ENCODE measurements around the gene GALNT5. TPM values are rescaled to one million over a fixed set of nuclear protein-coding genes. Genes with fewer than 3 reads are reported as not detected.

The GALNT5 gene
- total RNA-seq, 1 experiment from 2014 or later = 6.8 TPM

- intact Hi-C loops (cut with micrococcal nuclease; ENCODE audit: unreplicated experiment) = no loop called here
- no peak for TF ChIP-seq CTCF (IDR thresholded peaks at IDR 0.05; ENCODE audit: insufficient read depth in 1 of 2, low read depth in 1 of 2, low read length in 1 of 2, severe bottlenecking in 1 of 2, unreplicated experiment in 1 of 2)
- Mint-ChIP-seq H3K27me3 (ENCODE audit: insufficient read depth, unreplicated experiment) (peaks cover 4% of the 10 kb centered on the region), H3K36me3 (ENCODE audit: insufficient read depth, unreplicated experiment) (no peaks in the 10 kb centered on the region), H3K4me3 (ENCODE audit: unreplicated experiment) (no peak overlapping the region), H3K27ac (ENCODE audit: unreplicated experiment) (no peak overlapping the region), H3K9me3 (ENCODE audit: unreplicated experiment) (no peaks in the 10 kb centered on the region), H3K4me1 (ENCODE audit: low read depth, unreplicated experiment) (no peaks in the 10 kb centered on the region)
- H3K36me3 ChIP-seq (ENCODE audit: control insufficient read depth, insufficient read depth, low read length) = no peaks in the 10 kb centered on the region
- no peak for DNase-seq
- no peak overlapping the region for H3K4me3 ChIP-seq (ENCODE audit: low read depth, low read length)
- H3K9me3 ChIP-seq = no peaks in the 10 kb centered on the region
- BruUV-seq (replicated peaks) = no TSS peak
- no peaks in the 10 kb centered on the region for H3K4me1 ChIP-seq
- H3K27me3 ChIP-seq (replicated peaks; ENCODE audit: control insufficient read depth, insufficient read depth, low read length) = no peaks in the 10 kb centered on the region
- POLR2A ChIA-PET = no interaction called here
- CTCF ChIA-PET = no interaction called here
Measured at GRCh38 chr2:157229572-157229971, 27.9 kb upstream of the GALNT5 start.

GRCh38 chr2:157231476-157231875, 26.0 kb upstream of the GALNT5 start:
- no TSS peak for BruUV-seq (replicated peaks)
- ChIA-PET CTCF (no interaction called here), POLR2A (no interaction called here)
- Histone ChIP-seq H3K4me3 (ENCODE audit: low read depth, low read length) (no peak overlapping the region), H3K27me3 (replicated peaks; ENCODE audit: control insufficient read depth, insufficient read depth, low read length) (no peaks in the 10 kb centered on the region), H3K36me3 (ENCODE audit: control insufficient read depth, insufficient read depth, low read length) (no peaks in the 10 kb centered on the region), H3K9me3 (no peaks in the 10 kb centered on the region), H3K4me1 (no peaks in the 10 kb centered on the region)
- no peak overlapping the region for H3K27ac Mint-ChIP-seq (ENCODE audit: unreplicated experiment)
- H3K36me3 Mint-ChIP-seq (ENCODE audit: insufficient read depth, unreplicated experiment) = no peaks in the 10 kb centered on the region
- H3K4me1 Mint-ChIP-seq (ENCODE audit: low read depth, unreplicated experiment) = no peaks in the 10 kb centered on the region
- H3K4me3 Mint-ChIP-seq (ENCODE audit: unreplicated experiment) = no peak overlapping the region
- H3K27me3 Mint-ChIP-seq (ENCODE audit: insufficient read depth, unreplicated experiment) = peaks cover 4% of the 10 kb centered on the region
- H3K9me3 Mint-ChIP-seq (ENCODE audit: unreplicated experiment) = no peaks in the 10 kb centered on the region
- intact Hi-C loops (cut with micrococcal nuclease; ENCODE audit: unreplicated experiment) = no loop called here
- no peak for DNase-seq
- no peak for TF ChIP-seq CTCF (IDR thresholded peaks at IDR 0.05; ENCODE audit: insufficient read depth in 1 of 2, low read depth in 1 of 2, low read length in 1 of 2, severe bottlenecking in 1 of 2, unreplicated experiment in 1 of 2)

- no peak overlapping the region for H3K27ac Mint-ChIP-seq (ENCODE audit: unreplicated experiment)
- H3K4me1 Mint-ChIP-seq (ENCODE audit: low read depth, unreplicated experiment) = no peaks in the 10 kb centered on the region
- no peaks in the 10 kb centered on the region for H3K9me3 Mint-ChIP-seq (ENCODE audit: unreplicated experiment)
Measured at GRCh38 chr2:157233506-157233905, 24.0 kb upstream of the GALNT5 start.

More at GRCh38 chr2:157233506-157233905, 24.0 kb upstream of the GALNT5 start:
- Histone ChIP-seq H3K27me3 (replicated peaks; ENCODE audit: control insufficient read depth, insufficient read depth, low read length) (no peaks in the 10 kb centered on the region), H3K9me3 (no peaks in the 10 kb centered on the region), H3K36me3 (ENCODE audit: control insufficient read depth, insufficient read depth, low read length) (no peaks in the 10 kb centered on the region), H3K4me1 (no peaks in the 10 kb centered on the region), H3K4me3 (ENCODE audit: low read depth, low read length) (no peak overlapping the region)
- no peak for DNase-seq
- CTCF ChIA-PET = no interaction called here
- no peak for TF ChIP-seq CTCF (IDR thresholded peaks at IDR 0.05; ENCODE audit: insufficient read depth in 1 of 2, low read depth in 1 of 2, low read length in 1 of 2, severe bottlenecking in 1 of 2, unreplicated experiment in 1 of 2)
- POLR2A ChIA-PET = no interaction called here
- BruUV-seq (replicated peaks) = no TSS peak
- Mint-ChIP-seq H3K4me3 (ENCODE audit: unreplicated experiment) (no peak overlapping the region), H3K36me3 (ENCODE audit: insufficient read depth, unreplicated experiment) (no peaks in the 10 kb centered on the region), H3K27me3 (ENCODE audit: insufficient read depth, unreplicated experiment) (peaks cover 4% of the 10 kb centered on the region)
- intact Hi-C loops (cut with micrococcal nuclease; ENCODE audit: unreplicated experiment) = no loop called here

Data from Caco-2 (cell line).